ENCODE measurements around the gene AMIGO1. TPM values are rescaled to one million over a fixed set of nuclear protein-coding genes. Genes with fewer than 3 reads are reported as not detected.

The AMIGO1 gene
- total RNA-seq, 1 experiment from 2014 or later = 2.7 TPM

DNA sequence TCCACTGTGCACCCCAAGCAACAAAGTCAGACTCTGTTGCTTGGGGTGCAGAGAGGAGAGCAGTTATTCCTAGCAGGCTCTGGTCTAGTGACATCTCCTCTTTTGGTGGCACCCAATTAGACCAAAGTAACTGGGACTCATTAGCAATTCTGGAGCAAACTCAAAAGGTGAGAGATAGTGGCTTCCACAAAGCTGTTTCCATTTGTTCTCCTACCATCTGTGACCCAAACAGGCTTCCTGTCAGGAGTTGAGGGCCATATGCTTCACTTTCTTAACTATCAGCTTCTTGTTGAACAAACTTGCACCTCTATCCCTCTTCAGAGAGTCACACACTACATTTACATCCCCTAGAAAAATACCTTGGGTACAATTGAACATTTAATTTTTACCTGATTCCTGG lies 27.3 kb downstream of the AMIGO1 start:
- no peaks in the 10 kb centered on the region for H3K9me3 ChIP-seq (ENCODE audit: low read length)
- no peak overlapping the region for H3K4me2 ChIP-seq (ENCODE audit: low read length)
- peaks cover 12% of the 10 kb centered on the region; the same call in 1 of the 2 replicates for H3K79me2 ChIP-seq (ENCODE audit: low read length)
- no peaks in the 10 kb centered on the region for H3F3A ChIP-seq (ENCODE audit: low read length, unreplicated experiment)
- CTCF ChIA-PET = no interaction called here
- no peaks in the 10 kb centered on the region for H3K36me3 ChIP-seq (ENCODE audit: low read depth, low read length)
- H3K27ac ChIP-seq (ENCODE audit: low read length) = no peak overlapping the region
- no TSS peak for BruUV-seq (replicated peaks)
- H2AFZ ChIP-seq (ENCODE audit: low read length) = no peak overlapping the region
- peaks cover 12% of the 10 kb centered on the region for H3K27me3 ChIP-seq (ENCODE audit: low read length)
- H3K9me2 ChIP-seq (replicated peaks; ENCODE audit: low read length) = no peaks in the 10 kb centered on the region
- POLR2A ChIA-PET (ENCODE audit: unreplicated experiment) = no interaction called here
- intact Hi-C loops (cut with micrococcal nuclease) = loop anchor here (5.0 kb wide), 1 partner anchor 55 kb away; the partner anchor contains the start of gene PSMA5
- no peak overlapping the region for H3K9ac ChIP-seq (ENCODE audit: low read length)
- TF ChIP-seq, protein P1, sequence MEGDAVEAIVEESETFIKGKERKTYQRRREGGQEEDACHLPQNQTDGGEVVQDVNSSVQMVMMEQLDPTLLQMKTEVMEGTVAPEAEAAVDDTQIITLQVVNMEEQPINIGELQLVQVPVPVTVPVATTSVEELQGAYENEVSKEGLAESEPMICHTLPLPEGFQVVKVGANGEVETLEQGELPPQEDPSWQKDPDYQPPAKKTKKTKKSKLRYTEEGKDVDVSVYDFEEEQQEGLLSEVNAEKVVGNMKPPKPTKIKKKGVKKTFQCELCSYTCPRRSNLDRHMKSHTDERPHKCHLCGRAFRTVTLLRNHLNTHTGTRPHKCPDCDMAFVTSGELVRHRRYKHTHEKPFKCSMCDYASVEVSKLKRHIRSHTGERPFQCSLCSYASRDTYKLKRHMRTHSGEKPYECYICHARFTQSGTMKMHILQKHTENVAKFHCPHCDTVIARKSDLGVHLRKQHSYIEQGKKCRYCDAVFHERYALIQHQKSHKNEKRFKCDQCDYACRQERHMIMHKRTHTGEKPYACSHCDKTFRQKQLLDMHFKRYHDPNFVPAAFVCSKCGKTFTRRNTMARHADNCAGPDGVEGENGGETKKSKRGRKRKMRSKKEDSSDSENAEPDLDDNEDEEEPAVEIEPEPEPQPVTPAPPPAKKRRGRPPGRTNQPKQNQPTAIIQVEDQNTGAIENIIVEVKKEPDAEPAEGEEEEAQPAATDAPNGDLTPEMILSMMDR (conservative IDR thresholded peaks at IDR 0.05; ENCODE audit: low read depth, low read length) = no peak
- TF ChIP-seq EZH2 (IDR thresholded peaks at IDR 0.05; ENCODE audit: low read length, unreplicated experiment) (no peak), EZH2phosphoT487 (IDR thresholded peaks at IDR 0.05; ENCODE audit: borderline replicate concordance, low read length) (no peak)
- H4K20me1 ChIP-seq (ENCODE audit: low read length) = no peaks in the 10 kb centered on the region
- ATAC-seq (no peak), DNase-seq (no peak)
- H3K4me1 ChIP-seq (ENCODE audit: insufficient read depth, low read length) = peaks cover 17% of the 10 kb centered on the region
- H3K4me3 ChIP-seq (ENCODE audit: low read length) = no peak overlapping the region

DNA sequence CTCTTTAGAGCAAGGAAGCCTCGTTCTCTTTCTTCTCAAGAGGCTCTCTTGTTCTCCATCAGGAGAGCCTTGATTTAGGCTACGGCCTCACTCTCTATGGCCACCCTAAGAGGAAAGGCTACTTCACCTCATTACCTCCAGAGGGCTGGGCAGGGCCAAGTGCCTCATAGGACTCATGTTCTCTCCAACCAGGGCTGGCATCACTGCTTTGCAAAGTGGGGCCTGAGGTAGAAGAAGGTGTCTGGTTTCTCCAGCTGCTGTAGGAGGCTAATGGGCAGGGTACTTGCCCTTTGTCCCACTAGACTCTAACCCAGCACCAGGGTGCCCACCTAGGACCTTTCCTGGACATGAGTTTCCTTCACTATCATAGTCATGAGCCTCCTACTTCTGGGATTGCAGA lies 27.9 kb downstream of the AMIGO1 start:
- Histone ChIP-seq H3K4me1 (ENCODE audit: insufficient read depth, low read length) (peaks cover 17% of the 10 kb centered on the region), H3K79me2 (ENCODE audit: low read length) (peaks cover 12% of the 10 kb centered on the region; the same call in 1 of the 2 replicates), H3K36me3 (ENCODE audit: low read depth, low read length) (no peaks in the 10 kb centered on the region), H3K4me3 (ENCODE audit: low read length) (no peak overlapping the region), H3K27me3 (ENCODE audit: low read length) (peaks cover 16% of the 10 kb centered on the region), H3K9ac (ENCODE audit: low read length) (no peak overlapping the region), H3K9me3 (ENCODE audit: low read length) (no peaks in the 10 kb centered on the region), H4K20me1 (ENCODE audit: low read length) (no peaks in the 10 kb centered on the region), H3K4me2 (ENCODE audit: low read length) (no peak overlapping the region), H2AFZ (ENCODE audit: low read length) (no peak overlapping the region), H3K9me2 (replicated peaks; ENCODE audit: low read length) (no peaks in the 10 kb centered on the region), H3K27ac (ENCODE audit: low read length) (no peak overlapping the region), H3F3A (ENCODE audit: low read length, unreplicated experiment) (no peaks in the 10 kb centered on the region)
- DNase-seq (no peak), ATAC-seq (no peak)
- intact Hi-C loops (cut with micrococcal nuclease) = loop anchor here (5.0 kb wide), 1 partner anchor 54 kb away; the partner anchor contains the start of gene PSMA5
- TF ChIP-seq, protein P1 (conservative IDR thresholded peaks at IDR 0.05; ENCODE audit: low read depth, low read length) = no peak
- no peak for TF ChIP-seq EZH2phosphoT487 (IDR thresholded peaks at IDR 0.05; ENCODE audit: borderline replicate concordance, low read length)
- no peak for TF ChIP-seq EZH2 (IDR thresholded peaks at IDR 0.05; ENCODE audit: low read length, unreplicated experiment)
- POLR2A ChIA-PET (ENCODE audit: unreplicated experiment) = no interaction called here
- BruUV-seq (replicated peaks) = no TSS peak
- CTCF ChIA-PET = no interaction called here

DNA sequence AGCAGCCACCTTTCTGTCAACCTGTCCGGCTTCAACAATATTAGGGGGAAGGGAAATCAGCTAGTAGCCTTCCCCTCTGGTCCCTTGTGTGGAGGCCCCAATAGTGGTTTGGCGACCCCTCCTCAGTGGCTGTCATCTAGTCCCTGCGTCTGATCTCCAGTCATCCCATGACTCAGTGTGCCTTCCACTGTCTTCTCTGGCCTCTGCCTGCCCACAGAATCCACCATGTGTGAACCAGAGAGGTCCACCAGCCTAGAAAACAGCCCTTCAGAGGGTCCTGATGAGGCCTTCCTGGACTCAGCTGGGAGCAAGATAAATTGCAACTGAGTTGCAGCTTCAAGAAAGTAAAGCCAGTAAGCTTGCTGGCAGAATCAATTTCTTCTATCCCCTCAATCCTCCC lies 29.6 kb downstream of the AMIGO1 start:
- no peak for ATAC-seq
- Histone ChIP-seq H3K9me3 (ENCODE audit: low read length) (no peaks in the 10 kb centered on the region), H3K9me2 (replicated peaks; ENCODE audit: low read length) (no peaks in the 10 kb centered on the region), H3K27me3 (ENCODE audit: low read length) (peaks cover 33% of the 10 kb centered on the region), H3K27ac (ENCODE audit: low read length) (no peak overlapping the region), H3K4me2 (ENCODE audit: low read length) (no peak overlapping the region), H3K79me2 (ENCODE audit: low read length) (peaks cover 8% of the 10 kb centered on the region; the same call in 1 of the 2 replicates), H3K9ac (ENCODE audit: low read length) (no peak overlapping the region), H3K4me1 (ENCODE audit: insufficient read depth, low read length) (peaks cover 15% of the 10 kb centered on the region), H4K20me1 (ENCODE audit: low read length) (no peaks in the 10 kb centered on the region), H3F3A (ENCODE audit: low read length, unreplicated experiment) (no peaks in the 10 kb centered on the region), H3K4me3 (ENCODE audit: low read length) (no peak overlapping the region), H3K36me3 (ENCODE audit: low read depth, low read length) (no peaks in the 10 kb centered on the region), H2AFZ (ENCODE audit: low read length) (no peak overlapping the region)
- intact Hi-C loops (cut with micrococcal nuclease) = loop anchor here (5.0 kb wide), 1 partner anchor 53 kb away; the partner anchor contains the start of gene PSMA5
- TF ChIP-seq EZH2 (IDR thresholded peaks at IDR 0.05; ENCODE audit: low read length, unreplicated experiment) = no peak
- no peak for TF ChIP-seq EZH2phosphoT487 (IDR thresholded peaks at IDR 0.05; ENCODE audit: borderline replicate concordance, low read length)
- TF ChIP-seq, protein P1 (conservative IDR thresholded peaks at IDR 0.05; ENCODE audit: low read depth, low read length) = no peak
- DNase-seq = no peak
- BruUV-seq (replicated peaks) = no TSS peak
- POLR2A ChIA-PET (ENCODE audit: unreplicated experiment) = no interaction called here
- CTCF ChIA-PET = no interaction called here
